HepG2 (cell line): ENCODE data around the gene ADAM20. TPM values are rescaled to one million over a fixed set of nuclear protein-coding genes. Genes with fewer than 3 reads are reported as not detected.

Experiments
- ATAC-seq: fragments of 200-7000 bp; cut with Tn5 transposase; 3 replicates; pipeline ENCODE4 v1.9.1; 2020; ENCODE audit warnings: mild to moderate bottlenecking, moderate library complexity
- BruUV-seq: library from RNA; stranded (reverse); fragments of 400-500 nt; replicated peaks from 2 replicates; lab custom pipeline; 2021; lab: Mats Ljungman, UMichigan
- CTCF ChIA-PET: fragments of 300-600 bp; formaldehyde crosslinking; extraction: SDS; loops from one replicate; lab custom pipeline; 2021; ENCODE audit warnings: low total read pairs, inconsistent platforms, low intra/inter-chr PET ratio; lab: Yijun Ruan, JAX
- POLR2A ChIA-PET: fragments of 350-600 bp; sonication (Branson Sonifier 250); formaldehyde crosslinking; loops from one replicate; lab custom pipeline; 2020; ENCODE audit warnings: antibody characterized with exemption, inconsistent platforms; lab: Yijun Ruan, JAX
- DNase-seq: peaks from one replicate; pipeline ENCODE4 v3.0.0-alpha.2; 2015; ENCODE audit warnings: low spot score
- FAIRE-seq: peaks from 3 replicates; lab custom pipeline; 2011; peaks lifted over from hg19 to GRCh38; lab: Jason Lieb, UNC
- H2AFZ ChIP-seq: one replicate; pipeline ENCODE4 v1.6.1; 2011; ENCODE audit warnings: low read length, inconsistent platforms
- H3K27ac ChIP-seq: fragments of 300-600 bp; 3 replicates; pipeline ENCODE4 v1.8.0; 2011; ENCODE audit warnings: mixed run types, mild to moderate bottlenecking, mixed read lengths, low read length, inconsistent platforms; ENCODE audit not compliant: insufficient read depth; ENCODE audit errors: extremely low read length
- H3K27me3 ChIP-seq, 2 experiments: fragments of 200-600 bp in 1 of 2; 2 replicates in 1 of 2; 3 replicates in 1 of 2; pipeline versions ENCODE4 v1.6.0 to v1.8.0; 2011; ENCODE audit warnings: low read length in 2 of 2, mild to moderate bottlenecking in 2 of 2, moderate library complexity in 2 of 2, inconsistent platforms in 1 of 2; ENCODE audit not compliant: insufficient read depth in 2 of 2, control insufficient read depth in 1 of 2
- H3K36me3 ChIP-seq, 2 experiments: fragments of 200-600 bp in 1 of 2; replicated peaks in 1 of 2; 2 replicates in 1 of 2; 3 replicates in 1 of 2; pipeline versions ENCODE4 v1.5.1 to v1.8.0; 2011; ENCODE audit warnings: low read length in 2 of 2, inconsistent platforms in 1 of 2; ENCODE audit not compliant: insufficient read depth in 2 of 2, control insufficient read depth in 1 of 2
- H3K4me1 ChIP-seq: 2 replicates; pipeline ENCODE4 v1.5.1; 2012; ENCODE audit warnings: low read length, inconsistent platforms; ENCODE audit not compliant: insufficient read depth
- H3K4me2 ChIP-seq: 2 replicates; pipeline ENCODE4 v1.6.0; 2011; ENCODE audit warnings: low read depth, low read length, inconsistent platforms
- H3K4me3 ChIP-seq, 3 experiments: fragments of 200-600 bp in 1 of 3; sonication (generic), shearing (Covaris generic) in 1 of 3; replicated peaks in 1 of 3; 2 replicates each; pipeline ENCODE4 v1.5.1; 2011 to 2016; ENCODE audit warnings: low read length in 3 of 3, inconsistent platforms in 2 of 3, low read depth in 2 of 3, mild to moderate bottlenecking in 2 of 3, control low read depth in 1 of 3, mixed read lengths in 1 of 3; ENCODE audit not compliant: insufficient read depth in 1 of 3
- H3K79me2 ChIP-seq: one replicate; pipeline ENCODE4 v1.6.1; 2011; ENCODE audit warnings: low read length, inconsistent platforms; ENCODE audit not compliant: insufficient read depth
- H3K9ac ChIP-seq: 2 replicates; pipeline ENCODE4 v1.6.0; 2011; ENCODE audit warnings: mild to moderate bottlenecking, low read depth, low read length, inconsistent platforms; ENCODE audit not compliant: insufficient read depth
- H3K9me3 ChIP-seq: 2 replicates; pipeline ENCODE4 v1.5.1; 2012; ENCODE audit warnings: mild to moderate bottlenecking, low read length
- H4K20me1 ChIP-seq: 2 replicates; pipeline ENCODE4 v1.6.0; 2011; ENCODE audit warnings: inconsistent platforms, mild to moderate bottlenecking, low read length, moderate library complexity; ENCODE audit not compliant: insufficient read depth
- MYNN ChIP-seq: sonication (generic); formaldehyde crosslinking; IDR thresholded peaks from 2 replicates; pipeline ENCODE4 v1.4.0; 2020; ENCODE audit warnings: mild to moderate bottlenecking, low read depth, missing genetic modification reagents
- PAF1 ChIP-seq: IDR thresholded peaks from 2 replicates; pipeline ENCODE4 v1.6.1; 2016; ENCODE audit warnings: missing genetic modification reagents, missing compliant biosample characterization
- SCMH1 ChIP-seq: sonication (generic); formaldehyde crosslinking; IDR thresholded peaks from 2 replicates; pipeline ENCODE4 v1.9.0; 2021; ENCODE audit warnings: missing genetic modification reagents, mild to moderate bottlenecking, borderline replicate concordance
- SPEN ChIP-seq: sonication (generic); formaldehyde crosslinking; IDR thresholded peaks from 2 replicates; pipeline ENCODE4 v1.5.1; 2020; ENCODE audit warnings: low read depth, mild to moderate bottlenecking, missing genetic modification reagents
- TCF7L2 ChIP-seq: IDR thresholded peaks from 2 replicates; pipeline ENCODE4 v1.6.1; 2011; ENCODE audit warnings: mild to moderate bottlenecking, low read depth, low read length, moderate library complexity
- U2AF1 ChIP-seq: fragments of 200-400 bp; formaldehyde crosslinking; optimal IDR thresholded peaks from 2 replicates; pipeline ENCODE3; 2017; ENCODE audit warnings: mild to moderate bottlenecking, low read depth, low read length
- ZFP90 ChIP-seq: sonication (generic); formaldehyde crosslinking; IDR thresholded peaks from 2 replicates; pipeline ENCODE4 v1.8.0; 2022; ENCODE audit warnings: missing genetic modification reagents, mild to moderate bottlenecking, inconsistent platforms, borderline replicate concordance
- ZNF282 ChIP-seq: fragments of 450-650 bp; IDR thresholded peaks from 2 replicates; pipeline ENCODE4 v1.6.1; 2018; ENCODE audit not compliant: partially characterized antibody
- ZNF510 ChIP-seq: sonication (generic); formaldehyde crosslinking; IDR thresholded peaks from 2 replicates; pipeline ENCODE4 v1.4.0; 2020; ENCODE audit warnings: low read depth, mild to moderate bottlenecking, missing genetic modification reagents
- in situ Hi-C: cut with HindIII; loops from 2 replicates; pipeline ENCODE4 v1.10.0; 2017; ENCODE audit warnings: low pct_unique_long_range_greater_than_20kb; ENCODE audit not compliant: extremely low pct_ligation_motif_present
- intact Hi-C: fragments of 100-400 bp; cut with micrococcal nuclease; formaldehyde crosslinking; loops from one replicate; pipeline ENCODE4 v1.10.0; 2022; ENCODE audit not compliant: unreplicated experiment
- polyA plus RNA-seq, 8 experiments: library from polyadenylated mRNA; depleted of rRNA in 3 of 8; stranded (reverse) in 7 of 8; unstranded in 1 of 8; fragments of >200 nt; fragmentation: Illumina TruSeq in 4 of 8; extraction: Trizol in 4 of 8; gene quantifications; 2 replicates each; pipeline versions ENCODE4 v1.2.1 to v1.2.3, GENCODE V29; 2011 to 2016; ENCODE audit warnings: low read depth in 4 of 8, missing spikeins in 1 of 8, mixed read lengths in 1 of 8; ENCODE audit not compliant: insufficient read depth in 1 of 8
- total RNA-seq, 5 experiments: library from RNA; depleted of rRNA; stranded (reverse); fragments of >200 nt; fragmentation: Illumina TruSeq; extraction: Trizol; gene quantifications; 2 replicates each; pipeline ENCODE4 v1.2.3, GENCODE V29; 2016; ENCODE audit warnings: low read depth in 1 of 5
- TF ChIP-seq, protein P1 (sequence below): sonication (generic); formaldehyde crosslinking; IDR thresholded peaks from 2 replicates; pipeline ENCODE4 v1.9.0; 2021; ENCODE audit warnings: missing genetic modification reagents, borderline replicate concordance
- TF ChIP-seq, protein P2 (sequence below): sonication (generic); formaldehyde crosslinking; IDR thresholded peaks from 2 replicates; pipeline ENCODE4 v1.8.1; 2022; ENCODE audit warnings: low read depth, mild to moderate bottlenecking, missing genetic modification reagents
- TF ChIP-seq, protein P3 (sequence below): IDR thresholded peaks from 2 replicates; pipeline ENCODE4 v1.6.1; 2016; ENCODE audit warnings: low read depth

ADAM20 gene
- total and polyA plus RNA-seq, 2 of the 13 experiments (the other 11 are each of a cell fraction or from before 2014, with no cell fraction given) = 0.09 to 0.18 TPM

GRCh38 chr14:70514168-70515069, 20.4 kb downstream of the ADAM20 start (continued):
- TF ChIP-seq, protein P1, sequence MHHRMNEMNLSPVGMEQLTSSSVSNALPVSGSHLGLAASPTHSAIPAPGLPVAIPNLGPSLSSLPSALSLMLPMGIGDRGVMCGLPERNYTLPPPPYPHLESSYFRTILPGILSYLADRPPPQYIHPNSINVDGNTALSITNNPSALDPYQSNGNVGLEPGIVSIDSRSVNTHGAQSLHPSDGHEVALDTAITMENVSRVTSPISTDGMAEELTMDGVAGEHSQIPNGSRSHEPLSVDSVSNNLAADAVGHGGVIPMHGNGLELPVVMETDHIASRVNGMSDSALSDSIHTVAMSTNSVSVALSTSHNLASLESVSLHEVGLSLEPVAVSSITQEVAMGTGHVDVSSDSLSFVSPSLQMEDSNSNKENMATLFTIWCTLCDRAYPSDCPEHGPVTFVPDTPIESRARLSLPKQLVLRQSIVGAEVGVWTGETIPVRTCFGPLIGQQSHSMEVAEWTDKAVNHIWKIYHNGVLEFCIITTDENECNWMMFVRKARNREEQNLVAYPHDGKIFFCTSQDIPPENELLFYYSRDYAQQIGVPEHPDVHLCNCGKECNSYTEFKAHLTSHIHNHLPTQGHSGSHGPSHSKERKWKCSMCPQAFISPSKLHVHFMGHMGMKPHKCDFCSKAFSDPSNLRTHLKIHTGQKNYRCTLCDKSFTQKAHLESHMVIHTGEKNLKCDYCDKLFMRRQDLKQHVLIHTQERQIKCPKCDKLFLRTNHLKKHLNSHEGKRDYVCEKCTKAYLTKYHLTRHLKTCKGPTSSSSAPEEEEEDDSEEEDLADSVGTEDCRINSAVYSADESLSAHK (CRISPR knock-in tag) = no peak
- TF ChIP-seq ZNF282 (no peak), TCF7L2 (no peak), MYNN (no peak)
- TF ChIP-seq, protein P2, sequence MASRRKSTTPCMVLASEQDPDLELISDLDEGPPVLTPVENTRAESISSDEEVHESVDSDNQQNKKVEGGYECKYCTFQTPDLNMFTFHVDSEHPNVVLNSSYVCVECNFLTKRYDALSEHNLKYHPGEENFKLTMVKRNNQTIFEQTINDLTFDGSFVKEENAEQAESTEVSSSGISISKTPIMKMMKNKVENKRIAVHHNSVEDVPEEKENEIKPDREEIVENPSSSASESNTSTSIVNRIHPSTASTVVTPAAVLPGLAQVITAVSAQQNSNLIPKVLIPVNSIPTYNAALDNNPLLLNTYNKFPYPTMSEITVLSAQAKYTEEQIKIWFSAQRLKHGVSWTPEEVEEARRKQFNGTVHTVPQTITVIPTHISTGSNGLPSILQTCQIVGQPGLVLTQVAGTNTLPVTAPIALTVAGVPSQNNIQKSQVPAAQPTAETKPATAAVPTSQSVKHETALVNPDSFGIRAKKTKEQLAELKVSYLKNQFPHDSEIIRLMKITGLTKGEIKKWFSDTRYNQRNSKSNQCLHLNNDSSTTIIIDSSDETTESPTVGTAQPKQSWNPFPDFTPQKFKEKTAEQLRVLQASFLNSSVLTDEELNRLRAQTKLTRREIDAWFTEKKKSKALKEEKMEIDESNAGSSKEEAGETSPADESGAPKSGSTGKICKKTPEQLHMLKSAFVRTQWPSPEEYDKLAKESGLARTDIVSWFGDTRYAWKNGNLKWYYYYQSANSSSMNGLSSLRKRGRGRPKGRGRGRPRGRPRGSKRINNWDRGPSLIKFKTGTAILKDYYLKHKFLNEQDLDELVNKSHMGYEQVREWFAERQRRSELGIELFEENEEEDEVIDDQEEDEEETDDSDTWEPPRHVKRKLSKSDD = no peak

GRCh38 chr14:70498191-70498590, 36.6 kb downstream of the ADAM20 start:
- no peak overlapping the region for H3K4me2 ChIP-seq
- no peaks in the 10 kb centered on the region for H3K4me1 ChIP-seq
- H3K27ac ChIP-seq = no peak overlapping the region
- H3K36me3 ChIP-seq = no peaks in the 10 kb centered on the region
- in situ Hi-C loops (no loop called here), intact Hi-C loops (no loop called here)
- BruUV-seq = no TSS peak
- no peaks in the 10 kb centered on the region for H4K20me1 ChIP-seq
- no peak overlapping the region for H3K9ac ChIP-seq
- no peak overlapping the region for H2AFZ ChIP-seq
- FAIRE-seq (no peak), DNase-seq (no peak), ATAC-seq (no peak)
- CTCF ChIA-PET = no interaction called here
- H3K4me3 ChIP-seq = no peak overlapping the region
- peaks cover 9% of the 10 kb centered on the region; the same call in 1 of the 2 replicates for H3K9me3 ChIP-seq
- H3K27me3 ChIP-seq = no peaks in the 10 kb centered on the region
- H3K79me2 ChIP-seq = no peaks in the 10 kb centered on the region
- POLR2A ChIA-PET = no interaction called here
- TF ChIP-seq U2AF1 (no peak), ZFP90 (CRISPR knock-in tag) (no peak), SCMH1 (CRISPR knock-in tag) (no peak), ZNF510 (no peak), SPEN (CRISPR knock-in tag) (no peak), PAF1 (no peak)
- TF ChIP-seq, protein P3, sequence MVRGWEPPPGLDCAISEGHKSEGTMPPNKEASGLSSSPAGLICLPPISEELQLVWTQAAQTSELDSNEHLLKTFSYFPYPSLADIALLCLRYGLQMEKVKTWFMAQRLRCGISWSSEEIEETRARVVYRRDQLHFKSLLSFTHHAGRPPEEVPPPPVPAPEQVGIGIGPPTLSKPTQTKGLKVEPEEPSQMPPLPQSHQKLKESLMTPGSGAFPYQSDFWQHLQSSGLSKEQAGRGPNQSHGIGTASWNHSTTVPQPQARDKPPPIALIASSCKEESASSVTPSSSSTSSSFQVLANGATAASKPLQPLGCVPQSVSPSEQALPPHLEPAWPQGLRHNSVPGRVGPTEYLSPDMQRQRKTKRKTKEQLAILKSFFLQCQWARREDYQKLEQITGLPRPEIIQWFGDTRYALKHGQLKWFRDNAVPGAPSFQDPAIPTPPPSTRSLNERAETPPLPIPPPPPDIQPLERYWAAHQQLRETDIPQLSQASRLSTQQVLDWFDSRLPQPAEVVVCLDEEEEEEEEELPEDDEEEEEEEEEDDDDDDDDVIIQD (CRISPR knock-in tag) = no peak
